GM12878 (cell line): Measurements from ENCODE around the gene TRPM3. TPM values are rescaled to one million over a fixed set of nuclear protein-coding genes. Genes with fewer than 3 reads are reported as not detected.

Experiments used
- CUX1 ChIP-seq: IDR thresholded peaks from 2 replicates; pipeline ENCODE4 v1.6.1; 2012; ENCODE audit warnings: improper control_type of control experiment, low read depth, low read length; ENCODE audit not compliant: insufficient replicate concordance
- IKZF2 ChIP-seq, 2 experiments: fragments of 450-650 bp; IDR thresholded peaks; 2 replicates each; pipeline ENCODE4 v1.6.1; 2017; ENCODE audit warnings: mild to moderate bottlenecking in 2 of 2, moderate library complexity in 2 of 2
- MTA2 ChIP-seq: fragments of 450-650 bp; IDR thresholded peaks from 2 replicates; pipeline ENCODE4 v1.6.1; 2016; ENCODE audit warnings: low read depth, mild to moderate bottlenecking, moderate library complexity
- NFIC ChIP-seq: IDR thresholded peaks from 2 replicates; pipeline ENCODE4 v1.6.1; 2012; ENCODE audit warnings: low read depth, mild to moderate bottlenecking, inconsistent platforms, low read length, moderate library complexity
- SIX5 ChIP-seq: IDR thresholded peaks from 2 replicates; pipeline ENCODE4 v1.6.1; 2011; ENCODE audit warnings: mild to moderate bottlenecking, low read depth, low read length, moderate library complexity; ENCODE audit not compliant: severe bottlenecking
- SMC3 ChIP-seq: IDR thresholded peaks from 2 replicates; pipeline ENCODE4 v1.6.1; 2011; ENCODE audit warnings: low read length, improper control_type of control experiment, borderline replicate concordance
- STAT1 ChIP-seq: fragments of 450-650 bp; conservative IDR thresholded peaks from 2 replicates; pipeline ENCODE4 v1.6.1; 2014; ENCODE audit warnings: antibody characterized with exemption, mild to moderate bottlenecking
- ZNF384 ChIP-seq: IDR thresholded peaks from 2 replicates; pipeline ENCODE4 v1.6.1; 2012; ENCODE audit warnings: low read depth, mild to moderate bottlenecking, low read length, improper control_type of control experiment, borderline replicate concordance
- polyA plus RNA-seq, 11 experiments: library from polyadenylated mRNA; depleted of rRNA in 4 of 11; unstranded in 6 of 11; stranded (reverse) in 5 of 11; fragments of >200 nt; fragmentation: Nextera tagmentation in 4 of 11; fragmentation: Illumina TruSeq in 1 of 11; extraction: Ambion mirVana in 4 of 11; extraction: Trizol in 1 of 11; gene quantifications; 1 replicate in 1 of 11; 2 replicates in 10 of 11; pipeline versions ENCODE4 v1.2.1 to v1.2.3, GENCODE V29; 2011 to 2016; ENCODE audit warnings: inconsistent platforms in 2 of 11, missing spikeins in 2 of 11, low read depth in 1 of 11
- total RNA-seq, 4 experiments: library from RNA; depleted of rRNA in 3 of 4; stranded (reverse); fragments of >200 nt in 3 of 4; fragmentation: Illumina TruSeq in 1 of 4; extraction: Trizol in 1 of 4; gene quantifications; 2 replicates each; pipeline versions ENCODE4 v1.2.1 to v1.2.3, GENCODE V29; 2013 to 2021
- TF ChIP-seq, protein P1 (sequence below): fragments of 450-650 bp; IDR thresholded peaks from 2 replicates; pipeline ENCODE4 v1.6.1; 2017; ENCODE audit warnings: mild to moderate bottlenecking

Gene TRPM3
- total and polyA plus RNA-seq, 10 of the 15 experiments (the other 5 are each of a cell fraction or from before 2014, with no cell fraction given) = not detected

- TF ChIP-seq CUX1 = no peak
- no peak for TF ChIP-seq SMC3
- TF ChIP-seq MTA2 = no peak
- no peak for TF ChIP-seq IKZF2 (IDR thresholded peaks at IDR 0.05)
- TF ChIP-seq, protein P1, sequence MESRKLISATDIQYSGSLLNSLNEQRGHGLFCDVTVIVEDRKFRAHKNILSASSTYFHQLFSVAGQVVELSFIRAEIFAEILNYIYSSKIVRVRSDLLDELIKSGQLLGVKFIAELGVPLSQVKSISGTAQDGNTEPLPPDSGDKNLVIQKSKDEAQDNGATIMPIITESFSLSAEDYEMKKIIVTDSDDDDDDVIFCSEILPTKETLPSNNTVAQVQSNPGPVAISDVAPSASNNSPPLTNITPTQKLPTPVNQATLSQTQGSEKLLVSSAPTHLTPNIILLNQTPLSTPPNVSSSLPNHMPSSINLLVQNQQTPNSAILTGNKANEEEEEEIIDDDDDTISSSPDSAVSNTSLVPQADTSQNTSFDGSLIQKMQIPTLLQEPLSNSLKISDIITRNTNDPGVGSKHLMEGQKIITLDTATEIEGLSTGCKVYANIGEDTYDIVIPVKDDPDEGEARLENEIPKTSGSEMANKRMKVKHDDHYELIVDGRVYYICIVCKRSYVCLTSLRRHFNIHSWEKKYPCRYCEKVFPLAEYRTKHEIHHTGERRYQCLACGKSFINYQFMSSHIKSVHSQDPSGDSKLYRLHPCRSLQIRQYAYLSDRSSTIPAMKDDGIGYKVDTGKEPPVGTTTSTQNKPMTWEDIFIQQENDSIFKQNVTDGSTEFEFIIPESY = no peak
- no peak for TF ChIP-seq ZNF384
- no peak for TF ChIP-seq SIX5
- no peak for TF ChIP-seq NFIC
- TF ChIP-seq STAT1 = no peak
Measured at GRCh38 chr9:70816891-70817290, 304.5 kb downstream of the TRPM3 start (continued).
